Endodermal cell (in vitro differentiated cells): Measurements from ENCODE around the gene PPFIBP2. TPM values are rescaled to one million over a fixed set of nuclear protein-coding genes. Genes with fewer than 3 reads are reported as not detected.

Experiments
- DNase-seq: peaks from one replicate; pipeline ENCODE4 v3.0.0-alpha.2; 2017
- H3K27ac ChIP-seq: 2 replicates; pipeline ENCODE4 v1.5.1; 2013; ENCODE audit warnings: mild to moderate bottlenecking, low read depth, low read length, moderate library complexity
- H3K27me3 ChIP-seq: 2 replicates; pipeline ENCODE4 v1.6.1; 2013; ENCODE audit warnings: mild to moderate bottlenecking, low read length, moderate library complexity; ENCODE audit not compliant: insufficient read depth, control insufficient read depth, poor library complexity, severe bottlenecking
- H3K36me3 ChIP-seq: 2 replicates; pipeline ENCODE4 v1.7.0; 2013; ENCODE audit warnings: mild to moderate bottlenecking, low read length, moderate library complexity; ENCODE audit not compliant: control insufficient read depth, insufficient read depth
- H3K4me1 ChIP-seq: one replicate; pipeline ENCODE4 v1.7.0; 2013; ENCODE audit warnings: low read length; ENCODE audit not compliant: control insufficient read depth, insufficient read depth
- H3K4me3 ChIP-seq: 2 replicates; pipeline ENCODE4 v1.5.1; 2013; ENCODE audit warnings: mild to moderate bottlenecking, low read length, moderate library complexity
- H3K9ac ChIP-seq: 2 replicates; pipeline ENCODE4 v1.6.1; 2013; ENCODE audit warnings: mild to moderate bottlenecking, low read length, moderate library complexity; ENCODE audit not compliant: poor library complexity, severe bottlenecking; ENCODE audit errors: extremely low read depth
- H3K9me3 ChIP-seq: 2 replicates; pipeline ENCODE4 v1.6.1; 2013; ENCODE audit warnings: mild to moderate bottlenecking, low read length, moderate library complexity; ENCODE audit not compliant: control insufficient read depth
- H3K27ac Mint-ChIP-seq: 2 replicates; pipeline ENCODE4 v1.8.0; 2020; ENCODE audit warnings: mixed read lengths
- H3K27me3 Mint-ChIP-seq: 2 replicates; pipeline ENCODE4 v1.8.0; 2021; ENCODE audit warnings: mild to moderate bottlenecking, mixed read lengths; ENCODE audit not compliant: insufficient read depth
- H3K36me3 Mint-ChIP-seq: 2 replicates; pipeline ENCODE4 v1.8.0; 2020; ENCODE audit warnings: low read depth, mixed read lengths
- H3K4me1 Mint-ChIP-seq: 2 replicates; pipeline ENCODE4 v1.8.0; 2020; ENCODE audit warnings: mixed read lengths
- H3K4me3 Mint-ChIP-seq: 2 replicates; pipeline ENCODE4 v1.8.0; 2020; ENCODE audit warnings: mild to moderate bottlenecking, moderate library complexity, mixed read lengths
- H3K9me3 Mint-ChIP-seq: 2 replicates; pipeline ENCODE4 v1.8.0; 2020; ENCODE audit warnings: mild to moderate bottlenecking, mixed read lengths
- CTCF ChIP-seq: fragments of 200-600 bp; sonication (generic); conservative IDR thresholded peaks from 2 replicates; pipeline ENCODE4 v1.5.0; 2021; ENCODE audit warnings: antibody characterized with exemption, mild to moderate bottlenecking
- WGBS, 2 experiments: methylation state at CpG; one replicate each; pipeline versions ENCODE4 v1.1.5 to v1.1.7; 2013; ENCODE audit warnings: missing lambda C conversion rate in 2 of 2, mixed read lengths in 1 of 2; ENCODE audit not compliant: insufficient coverage in 1 of 2, insufficient read length in 1 of 2; 5-methylcytosine and 5-hydroxymethylcytosine counted together
- total RNA-seq, 2 donors: library from RNA; stranded (reverse); fragmentation: NEBNext Ultra II Directional in 1 of 2; extraction: Animal tissue kit (Norgen Biotek cat#: 25700) in 1 of 2; gene quantifications; 2 replicates in 1 of 2; 3 replicates in 1 of 2; pipeline ENCODE4 v1.2.1, GENCODE V29; 2021

Gene PPFIBP2
- total RNA-seq, 2 donors from 2014 or later, result 149 to 195 TPM

- Histone ChIP-seq H3K9ac (no peak overlapping the region), H3K36me3 (peaks cover 100% of the 10 kb centered on the region), H3K4me1 (no peaks in the 10 kb centered on the region), H3K27me3 (no peaks in the 10 kb centered on the region), H3K4me3 (no peak overlapping the region), H3K9me3 (no peaks in the 10 kb centered on the region), H3K27ac (no peak overlapping the region)
- peaks cover 95% of the 10 kb centered on the region for H3K36me3 Mint-ChIP-seq
- DNase-seq, result no peak
- no peak overlapping the region for H3K4me3 Mint-ChIP-seq
- no peaks in the 10 kb centered on the region for H3K9me3 Mint-ChIP-seq
- no peaks in the 10 kb centered on the region for H3K27me3 Mint-ChIP-seq
- H3K4me1 Mint-ChIP-seq, result no peaks in the 10 kb centered on the region
- H3K27ac Mint-ChIP-seq, result no peak overlapping the region
- 90 to 96% methylated on average over 2 of the region's 2 CpGs for WGBS, 2 experiments
- no peak for TF ChIP-seq CTCF
Observed at GRCh38 chr11:7632211-7632610, 118.4 kb downstream of the PPFIBP2 start.

GRCh38 chr11:7635137-7635536 is 121.3 kb downstream of the PPFIBP2 start:
- no peak for TF ChIP-seq CTCF
- Histone ChIP-seq H3K9me3 (no peaks in the 10 kb centered on the region), H3K4me3 (no peak overlapping the region), H3K27me3 (no peaks in the 10 kb centered on the region), H3K27ac (no peak overlapping the region), H3K36me3 (peaks cover 100% of the 10 kb centered on the region), H3K9ac (no peak overlapping the region), H3K4me1 (no peaks in the 10 kb centered on the region)
- Mint-ChIP-seq H3K9me3 (no peaks in the 10 kb centered on the region), H3K4me3 (no peak overlapping the region), H3K4me1 (no peaks in the 10 kb centered on the region), H3K27me3 (no peaks in the 10 kb centered on the region), H3K36me3 (peaks cover 97% of the 10 kb centered on the region), H3K27ac (no peak overlapping the region)
- 98 to 100% methylated on average over 3 to 4 of the region's 4 CpGs for WGBS, 2 experiments
- DNase-seq, result no peak

DNA sequence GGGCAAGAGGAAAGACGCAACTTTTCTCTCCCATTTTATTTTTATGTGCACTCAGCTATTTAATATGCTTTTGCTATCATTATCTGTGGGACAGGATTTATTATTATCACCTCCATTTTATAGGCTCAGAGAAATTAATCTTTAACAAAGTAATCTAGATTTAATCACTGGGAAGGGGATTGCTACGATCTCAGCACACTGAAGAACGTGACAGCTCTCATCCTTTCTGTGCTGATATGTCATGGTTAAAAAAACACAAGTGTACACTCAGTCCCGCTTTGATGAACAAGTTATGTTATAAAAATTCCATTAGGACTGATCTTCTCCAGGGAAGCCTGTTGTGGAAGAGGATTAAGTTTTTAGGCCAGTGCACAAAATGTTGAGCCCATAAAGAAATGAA is 121.9 kb downstream of the PPFIBP2 start:
- Mint-ChIP-seq H3K4me3 (no peak overlapping the region), H3K27me3 (no peaks in the 10 kb centered on the region), H3K4me1 (no peaks in the 10 kb centered on the region), H3K27ac (no peak overlapping the region), H3K36me3 (peaks cover 98% of the 10 kb centered on the region), H3K9me3 (no peaks in the 10 kb centered on the region)
- Histone ChIP-seq H3K36me3 (peaks cover 100% of the 10 kb centered on the region), H3K9me3 (no peaks in the 10 kb centered on the region), H3K4me3 (no peak overlapping the region), H3K9ac (no peak overlapping the region), H3K27ac (no peak overlapping the region), H3K4me1 (no peaks in the 10 kb centered on the region), H3K27me3 (no peaks in the 10 kb centered on the region)
- no peak for DNase-seq
- 96 to 100% methylated on average over 1 to 4 of the region's 4 CpGs for WGBS, 2 experiments
- TF ChIP-seq CTCF, result no peak
